HCT116 (cell line): ENCODE measurements around the gene OR2A12. TPM values are rescaled to one million over a fixed set of nuclear protein-coding genes. Genes with fewer than 3 reads are reported as not detected.

ENCODE experiments used
- ATAC-seq: fragments of 200-7000 bp; cut with Tn5 transposase; 2 replicates; pipeline ENCODE4 v1.9.1; 2020; ENCODE audit warnings: mild to moderate bottlenecking, moderate library complexity
- BruUV-seq: library from RNA; stranded (reverse); fragments of 400-500 nt; replicated peaks from 2 replicates; lab custom pipeline; 2021; lab: Mats Ljungman, UMichigan
- CTCF ChIA-PET: fragments of 300-600 bp; sonication (Branson Sonifier 250); formaldehyde crosslinking; loops from one replicate; lab custom pipeline; 2021; ENCODE audit warnings: antibody characterized with exemption; lab: Charles Lee
- POLR2A ChIA-PET: fragments of 300-600, 350-600 bp; sonication (Branson Sonifier 250); formaldehyde crosslinking; loops from one replicate; lab custom pipeline; 2021; ENCODE audit warnings: antibody characterized with exemption; lab: Charles Lee
- RAD21 ChIA-PET, 2 experiments: fragments of 300-600 bp; sonication (Branson Sonifier 250); formaldehyde crosslinking; loops; one replicate each; lab custom pipeline; 2023; ENCODE audit warnings: low total read pairs in 2 of 2; ENCODE audit not compliant: uncharacterized antibody in 2 of 2, unreplicated experiment in 2 of 2, low non-redundant PET in 1 of 2; lab: Charles Lee
- DNase-seq: peaks from one replicate; pipeline ENCODE4 v3.0.0-alpha.2; 2010; ENCODE audit warnings: low read depth, low spot score
- H2AFZ ChIP-seq: fragments of 200-600 bp; shearing (Covaris generic), sonication (generic); 2 replicates; pipeline ENCODE4 v1.6.1; 2017; ENCODE audit warnings: low read depth, mixed run types, mixed read lengths, antibody characterized with exemption, low read length; ENCODE audit not compliant: poor library complexity, severe bottlenecking
- H3K27ac ChIP-seq: 2 replicates; pipeline ENCODE4 v1.5.1; 2012; ENCODE audit warnings: low read depth, low read length
- H3K27me3 ChIP-seq: fragments of 200-600 bp; sonication (generic); 2 replicates; pipeline ENCODE4 v1.6.1; 2016; ENCODE audit warnings: mixed run types, low read length, mixed read lengths; ENCODE audit not compliant: insufficient read depth
- H3K36me3 ChIP-seq, 2 experiments: fragments of 200-500 bp in 1 of 2; fragments of 200-600 bp in 1 of 2; sonication (Bioruptor generic) in 1 of 2; sonication (generic) in 1 of 2; 2 replicates each; pipeline versions ENCODE4 v1.5.1 to v1.6.1; 2014 to 2016; ENCODE audit warnings: low read length in 2 of 2, inconsistent platforms in 1 of 2, mixed read lengths in 1 of 2, mixed run types in 1 of 2; ENCODE audit not compliant: insufficient read depth in 2 of 2, control insufficient read depth in 1 of 2
- H3K4me1 ChIP-seq, 2 experiments: fragments of 200-600 bp in 1 of 2; sonication (generic) in 1 of 2; 2 replicates each; pipeline versions ENCODE4 v1.5.1 to v1.6.1; 2012 to 2017; ENCODE audit warnings: low read length in 2 of 2, inconsistent platforms in 1 of 2, mild to moderate bottlenecking in 1 of 2, mixed read lengths in 1 of 2, mixed run types in 1 of 2, moderate library complexity in 1 of 2; ENCODE audit not compliant: insufficient read depth in 2 of 2, control insufficient read depth in 1 of 2
- H3K4me2 ChIP-seq: fragments of 200-600 bp; sonication (generic); 2 replicates; pipeline ENCODE4 v1.6.1; 2017; ENCODE audit warnings: mixed run types, low read length, mixed read lengths
- H3K4me3 ChIP-seq, 2 experiments: fragments of 200-600 bp in 1 of 2; sonication (generic) in 1 of 2; replicated peaks in 1 of 2; 2 replicates each; pipeline ENCODE4 v1.5.1; 2011 to 2016; ENCODE audit warnings: low read length in 2 of 2, control low read depth in 1 of 2, low read depth in 1 of 2, mild to moderate bottlenecking in 1 of 2, mixed read lengths in 1 of 2, mixed run types in 1 of 2
- H3K79me2 ChIP-seq: fragments of 200-600 bp; sonication (generic); 2 replicates; pipeline ENCODE4 v1.6.1; 2017; ENCODE audit warnings: mild to moderate bottlenecking, mixed run types, low read length, moderate library complexity, mixed read lengths; ENCODE audit not compliant: insufficient read depth
- H3K9ac ChIP-seq: fragments of 200-600 bp; sonication (generic); 2 replicates; pipeline ENCODE4 v1.6.1; 2016; ENCODE audit warnings: low read length, mixed read lengths
- H3K9me2 ChIP-seq: fragments of 200-600 bp; sonication (generic), shearing (Covaris generic); 2 replicates; pipeline ENCODE4 v1.6.1; 2017; ENCODE audit warnings: mixed run types, mild to moderate bottlenecking, moderate library complexity; ENCODE audit not compliant: insufficient read depth
- H3K9me3 ChIP-seq, 2 experiments: fragments of 200-500 bp in 1 of 2; fragments of 200-600 bp in 1 of 2; sonication (Bioruptor generic) in 1 of 2; sonication (generic) in 1 of 2; 2 replicates each; pipeline ENCODE4 v1.6.1; 2014 to 2017; ENCODE audit warnings: low read length in 2 of 2, mixed read lengths in 2 of 2, inconsistent platforms in 1 of 2, low read depth in 1 of 2, mild to moderate bottlenecking in 1 of 2, mixed run types in 1 of 2, moderate library complexity in 1 of 2; ENCODE audit not compliant: control insufficient read depth in 1 of 2, insufficient read depth in 1 of 2
- H4K20me1 ChIP-seq: fragments of 200-600 bp; sonication (generic), shearing (Covaris generic); 2 replicates; pipeline ENCODE4 v1.6.1; 2017; ENCODE audit warnings: mixed run types, mild to moderate bottlenecking, moderate library complexity; ENCODE audit not compliant: insufficient read depth
- CEBPB ChIP-seq: IDR thresholded peaks from 2 replicates; pipeline ENCODE4 v1.6.1; 2012; ENCODE audit warnings: low read depth
- EZH2 ChIP-seq: fragments of 200-600 bp; sonication (generic); IDR thresholded peaks from 2 replicates; pipeline ENCODE4 v1.6.1; 2017; ENCODE audit warnings: antibody characterized with exemption, mixed run types
- FOSL1 ChIP-seq: IDR thresholded peaks from 2 replicates; pipeline ENCODE4 v1.6.1; 2012; ENCODE audit warnings: low read depth
- POLR2A ChIP-seq: IDR thresholded peaks from 2 replicates; pipeline ENCODE4 v1.7.0; 2011; ENCODE audit warnings: borderline replicate concordance; ENCODE audit not compliant: insufficient read depth, insufficient read length; ENCODE audit errors: extremely low read depth
- POLR2AphosphoS5 ChIP-seq: IDR thresholded peaks from 2 replicates; pipeline ENCODE4 v1.6.1; 2011; ENCODE audit warnings: mild to moderate bottlenecking, low read depth, low read length, moderate library complexity
- SP1 ChIP-seq: IDR thresholded peaks from 2 replicates; pipeline ENCODE4 v1.6.1; 2012; ENCODE audit warnings: low read depth
- SRF ChIP-seq: IDR thresholded peaks from 2 replicates; pipeline ENCODE4 v1.6.1; 2012; ENCODE audit warnings: low read depth
- TCF7L2 ChIP-seq: IDR thresholded peaks from 2 replicates; pipeline ENCODE4 v1.7.0; 2011; ENCODE audit warnings: borderline replicate concordance, inconsistent platforms; ENCODE audit not compliant: insufficient read depth, insufficient read length; ENCODE audit errors: extremely low read depth
- intact Hi-C: fragments of 100-400 bp; cut with micrococcal nuclease; formaldehyde crosslinking; loops from 2 replicates; pipeline ENCODE4 v1.10.0; 2022
- total RNA-seq: library from RNA; stranded (reverse); gene quantifications from one replicate; pipeline ENCODE4 v1.2.1, GENCODE V29; 2021; ENCODE audit not compliant: unreplicated experiment
- TF ChIP-seq, protein P1 (sequence below): IDR thresholded peaks from 2 replicates; pipeline ENCODE4 v1.6.1; 2012
- TF ChIP-seq, protein P2 (sequence below), 3 experiments: fragments of 200-600 bp in 1 of 3; sonication (generic) in 1 of 3; IDR thresholded peaks in 2 of 3; conservative IDR thresholded peaks in 1 of 3; 2 replicates each; pipeline ENCODE4 v1.5.1; 2012 to 2017; ENCODE audit warnings: low read depth in 2 of 3, low read length in 2 of 3, antibody characterized with exemption in 1 of 3, borderline replicate concordance in 1 of 3, control low read depth in 1 of 3, mild to moderate bottlenecking in 1 of 3, mixed read lengths in 1 of 3, mixed run types in 1 of 3, moderate library complexity in 1 of 3; ENCODE audit not compliant: insufficient read depth in 1 of 3
- TF ChIP-seq, protein P3 (sequence below): IDR thresholded peaks from 2 replicates; pipeline ENCODE4 v1.6.1; 2011; ENCODE audit warnings: mild to moderate bottlenecking, low read length, moderate library complexity; ENCODE audit not compliant: insufficient replicate concordance; ENCODE audit errors: extremely low read depth

The OR2A12 gene
- total RNA-seq, 1 experiment from 2014 or later = not detected

DNA sequence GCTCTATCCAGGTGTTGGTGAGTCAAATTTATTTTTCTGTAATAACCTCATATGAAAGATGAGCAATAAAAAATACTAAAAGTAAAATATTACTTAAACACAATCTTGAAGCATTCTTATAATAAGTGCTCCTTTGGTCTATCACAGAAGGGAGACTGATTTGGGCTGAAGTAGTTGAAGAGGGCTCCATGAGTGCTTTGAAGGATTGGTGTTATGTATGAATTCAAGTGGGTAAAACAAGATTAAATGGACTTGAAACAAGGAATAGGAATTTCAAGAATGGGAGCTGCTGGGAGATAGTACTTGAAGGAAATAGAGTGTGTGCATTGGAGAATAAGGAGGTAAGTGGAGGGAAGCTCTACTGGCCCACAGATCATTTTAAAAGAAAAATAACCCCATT, 16.0 kb downstream of the OR2A12 start:
- no peak for ATAC-seq
- Histone ChIP-seq H3K4me3 (no peak overlapping the region), H3K27me3 (no peaks in the 10 kb centered on the region), H3K4me2 (no peak overlapping the region), H3K9ac (no peak overlapping the region), H4K20me1 (no peaks in the 10 kb centered on the region), H3K9me2 (no peaks in the 10 kb centered on the region), H3K9me3 (no peaks in the 10 kb centered on the region), H3K4me1 (no peaks in the 10 kb centered on the region), H2AFZ (no peak overlapping the region), H3K79me2 (no peaks in the 10 kb centered on the region), H3K27ac (no peak overlapping the region), H3K36me3 (no peaks in the 10 kb centered on the region)
- intact Hi-C loops = no loop called here
- POLR2A ChIA-PET = no interaction called here
- TF ChIP-seq POLR2A = no peak
- TF ChIP-seq, protein P1, sequence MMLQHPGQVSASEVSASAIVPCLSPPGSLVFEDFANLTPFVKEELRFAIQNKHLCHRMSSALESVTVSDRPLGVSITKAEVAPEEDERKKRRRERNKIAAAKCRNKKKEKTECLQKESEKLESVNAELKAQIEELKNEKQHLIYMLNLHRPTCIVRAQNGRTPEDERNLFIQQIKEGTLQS = no peak
- no peak for TF ChIP-seq TCF7L2
- RAD21 ChIA-PET = no interaction called here
- BruUV-seq = no TSS peak
- DNase-seq = no peak
- CTCF ChIA-PET = no interaction called here

DNA sequence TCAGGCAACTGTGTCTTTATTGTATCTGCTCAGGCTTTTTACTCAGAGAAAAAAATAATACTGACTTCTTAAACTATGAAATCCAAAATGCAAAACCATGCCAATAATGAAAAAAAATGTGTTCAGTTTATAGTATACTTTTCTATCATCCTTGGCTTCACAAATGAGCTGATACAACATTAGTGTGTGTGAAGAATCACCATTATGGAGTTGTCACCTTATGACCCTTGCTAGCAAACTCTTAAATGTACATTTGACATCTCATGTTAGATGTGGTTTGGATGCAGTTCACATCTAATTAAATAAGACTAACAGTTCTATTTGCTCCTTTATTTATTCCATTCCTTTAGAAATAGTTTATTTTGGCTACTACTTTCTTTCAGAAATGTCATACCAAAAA, 19.1 kb downstream of the OR2A12 start:
- CTCF ChIA-PET = interaction anchor here (1.7 kb wide), 1 partner anchor 23 kb away, joined by 7 read pairs; no protein-coding TSS in a partner anchor

More for the DNA sequence above, 19.1 kb downstream of the OR2A12 start:
- BruUV-seq = no TSS peak
- H3K27me3 ChIP-seq = no peaks in the 10 kb centered on the region
- DNase-seq (no peak), ATAC-seq (no peak)
- H4K20me1 ChIP-seq = no peaks in the 10 kb centered on the region
- no peak overlapping the region for H3K4me2 ChIP-seq
- H3K9me3 ChIP-seq = no peaks in the 10 kb centered on the region
- RAD21 ChIA-PET = no interaction called here
- H3K4me3 ChIP-seq = no peak overlapping the region
- intact Hi-C loops = no loop called here
- H3K4me1 ChIP-seq = no peaks in the 10 kb centered on the region
- no peak overlapping the region for H3K27ac ChIP-seq
- no peaks in the 10 kb centered on the region for H3K79me2 ChIP-seq
- no peak overlapping the region for H2AFZ ChIP-seq
- POLR2A ChIA-PET = no interaction called here
- H3K36me3 ChIP-seq = no peaks in the 10 kb centered on the region
- H3K9me2 ChIP-seq = no peaks in the 10 kb centered on the region
- TF ChIP-seq EZH2 (no peak), POLR2AphosphoS5 (no peak), FOSL1 (no peak), SRF (no peak), SP1 (no peak), CEBPB (no peak)
- TF ChIP-seq, protein P1 = no peak
- TF ChIP-seq, protein P2, sequence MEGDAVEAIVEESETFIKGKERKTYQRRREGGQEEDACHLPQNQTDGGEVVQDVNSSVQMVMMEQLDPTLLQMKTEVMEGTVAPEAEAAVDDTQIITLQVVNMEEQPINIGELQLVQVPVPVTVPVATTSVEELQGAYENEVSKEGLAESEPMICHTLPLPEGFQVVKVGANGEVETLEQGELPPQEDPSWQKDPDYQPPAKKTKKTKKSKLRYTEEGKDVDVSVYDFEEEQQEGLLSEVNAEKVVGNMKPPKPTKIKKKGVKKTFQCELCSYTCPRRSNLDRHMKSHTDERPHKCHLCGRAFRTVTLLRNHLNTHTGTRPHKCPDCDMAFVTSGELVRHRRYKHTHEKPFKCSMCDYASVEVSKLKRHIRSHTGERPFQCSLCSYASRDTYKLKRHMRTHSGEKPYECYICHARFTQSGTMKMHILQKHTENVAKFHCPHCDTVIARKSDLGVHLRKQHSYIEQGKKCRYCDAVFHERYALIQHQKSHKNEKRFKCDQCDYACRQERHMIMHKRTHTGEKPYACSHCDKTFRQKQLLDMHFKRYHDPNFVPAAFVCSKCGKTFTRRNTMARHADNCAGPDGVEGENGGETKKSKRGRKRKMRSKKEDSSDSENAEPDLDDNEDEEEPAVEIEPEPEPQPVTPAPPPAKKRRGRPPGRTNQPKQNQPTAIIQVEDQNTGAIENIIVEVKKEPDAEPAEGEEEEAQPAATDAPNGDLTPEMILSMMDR (IDR thresholded peaks at IDR 0.05 in 2 of 3, conservative IDR thresholded peaks at IDR 0.05 in 1 of 3; ENCODE audit: borderline replicate concordance in 1 of 3, insufficient read depth in 1 of 3, low read depth in 2 of 3, low read length in 2 of 3) = no peak
- TF ChIP-seq, protein P3, sequence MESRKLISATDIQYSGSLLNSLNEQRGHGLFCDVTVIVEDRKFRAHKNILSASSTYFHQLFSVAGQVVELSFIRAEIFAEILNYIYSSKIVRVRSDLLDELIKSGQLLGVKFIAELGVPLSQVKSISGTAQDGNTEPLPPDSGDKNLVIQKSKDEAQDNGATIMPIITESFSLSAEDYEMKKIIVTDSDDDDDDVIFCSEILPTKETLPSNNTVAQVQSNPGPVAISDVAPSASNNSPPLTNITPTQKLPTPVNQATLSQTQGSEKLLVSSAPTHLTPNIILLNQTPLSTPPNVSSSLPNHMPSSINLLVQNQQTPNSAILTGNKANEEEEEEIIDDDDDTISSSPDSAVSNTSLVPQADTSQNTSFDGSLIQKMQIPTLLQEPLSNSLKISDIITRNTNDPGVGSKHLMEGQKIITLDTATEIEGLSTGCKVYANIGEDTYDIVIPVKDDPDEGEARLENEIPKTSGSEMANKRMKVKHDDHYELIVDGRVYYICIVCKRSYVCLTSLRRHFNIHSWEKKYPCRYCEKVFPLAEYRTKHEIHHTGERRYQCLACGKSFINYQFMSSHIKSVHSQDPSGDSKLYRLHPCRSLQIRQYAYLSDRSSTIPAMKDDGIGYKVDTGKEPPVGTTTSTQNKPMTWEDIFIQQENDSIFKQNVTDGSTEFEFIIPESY = no peak
- H3K9ac ChIP-seq = no peak overlapping the region
